NB4 (cell line): ENCODE data around the gene HRAS.

Source experiments
- DNase-seq: peaks from one replicate; pipeline ENCODE4 v3.0.0; 2010; ENCODE audit warnings: low read depth
- H3K4me3 ChIP-seq: one replicate; pipeline ENCODE4 v1.5.1; 2011; ENCODE audit warnings: mild to moderate bottlenecking, low read depth, low read length, moderate library complexity
- MYC ChIP-seq: IDR thresholded peaks from 2 replicates; pipeline ENCODE4 v1.6.1; 2011; ENCODE audit warnings: low read depth, low read length
- POLR2A ChIP-seq: IDR thresholded peaks from 2 replicates; pipeline ENCODE4 v1.6.1; 2011; ENCODE audit warnings: mild to moderate bottlenecking; ENCODE audit not compliant: insufficient read length; ENCODE audit errors: extremely low read depth
- TF ChIP-seq, protein P1 (sequence below): IDR thresholded peaks from one replicate; pipeline ENCODE4 v1.5.1; 2012; ENCODE audit warnings: low read depth, low read length
- TF ChIP-seq, protein P2 (sequence below): IDR thresholded peaks from 2 replicates; pipeline ENCODE4 v1.6.1; 2011; ENCODE audit warnings: low read depth, low read length

HRAS gene

GRCh38 chr11:489610-490185, 45.7 kb downstream of the HRAS start:
- no peak overlapping the region for H3K4me3 ChIP-seq
- no peak for TF ChIP-seq POLR2A
- no peak for TF ChIP-seq MYC
- TF ChIP-seq, protein P1, sequence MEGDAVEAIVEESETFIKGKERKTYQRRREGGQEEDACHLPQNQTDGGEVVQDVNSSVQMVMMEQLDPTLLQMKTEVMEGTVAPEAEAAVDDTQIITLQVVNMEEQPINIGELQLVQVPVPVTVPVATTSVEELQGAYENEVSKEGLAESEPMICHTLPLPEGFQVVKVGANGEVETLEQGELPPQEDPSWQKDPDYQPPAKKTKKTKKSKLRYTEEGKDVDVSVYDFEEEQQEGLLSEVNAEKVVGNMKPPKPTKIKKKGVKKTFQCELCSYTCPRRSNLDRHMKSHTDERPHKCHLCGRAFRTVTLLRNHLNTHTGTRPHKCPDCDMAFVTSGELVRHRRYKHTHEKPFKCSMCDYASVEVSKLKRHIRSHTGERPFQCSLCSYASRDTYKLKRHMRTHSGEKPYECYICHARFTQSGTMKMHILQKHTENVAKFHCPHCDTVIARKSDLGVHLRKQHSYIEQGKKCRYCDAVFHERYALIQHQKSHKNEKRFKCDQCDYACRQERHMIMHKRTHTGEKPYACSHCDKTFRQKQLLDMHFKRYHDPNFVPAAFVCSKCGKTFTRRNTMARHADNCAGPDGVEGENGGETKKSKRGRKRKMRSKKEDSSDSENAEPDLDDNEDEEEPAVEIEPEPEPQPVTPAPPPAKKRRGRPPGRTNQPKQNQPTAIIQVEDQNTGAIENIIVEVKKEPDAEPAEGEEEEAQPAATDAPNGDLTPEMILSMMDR = no peak
- TF ChIP-seq, protein P2, sequence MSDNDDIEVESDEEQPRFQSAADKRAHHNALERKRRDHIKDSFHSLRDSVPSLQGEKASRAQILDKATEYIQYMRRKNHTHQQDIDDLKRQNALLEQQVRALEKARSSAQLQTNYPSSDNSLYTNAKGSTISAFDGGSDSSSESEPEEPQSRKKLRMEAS = no peak
- DNase-seq = no peak

DNA sequence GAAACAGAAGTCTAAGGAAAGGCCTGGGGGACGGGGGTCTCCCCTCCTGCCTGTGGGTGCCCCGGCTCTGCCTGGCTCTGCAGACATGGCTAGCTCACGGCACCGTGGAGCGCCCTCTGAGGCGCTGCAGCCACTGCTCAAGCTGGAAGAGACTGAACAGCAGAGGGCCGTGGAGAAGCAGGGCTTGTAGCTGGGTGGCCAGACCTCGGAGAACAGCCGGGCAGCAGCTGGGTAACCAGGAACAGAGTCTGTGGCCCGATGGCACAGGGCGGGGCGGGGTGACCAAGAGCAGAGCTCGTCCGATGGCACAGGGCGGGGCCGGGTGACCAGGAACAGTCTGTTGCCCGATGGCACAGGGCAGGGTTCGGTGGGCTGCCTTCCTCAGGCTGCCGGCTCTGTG, 46.4 kb downstream of the HRAS start:
- H3K4me3 ChIP-seq = no peak overlapping the region
- DNase-seq = no peak
- TF ChIP-seq, protein P1 = no peak
- TF ChIP-seq, protein P2 = no peak
- TF ChIP-seq POLR2A (no peak), MYC (no peak)

DNA sequence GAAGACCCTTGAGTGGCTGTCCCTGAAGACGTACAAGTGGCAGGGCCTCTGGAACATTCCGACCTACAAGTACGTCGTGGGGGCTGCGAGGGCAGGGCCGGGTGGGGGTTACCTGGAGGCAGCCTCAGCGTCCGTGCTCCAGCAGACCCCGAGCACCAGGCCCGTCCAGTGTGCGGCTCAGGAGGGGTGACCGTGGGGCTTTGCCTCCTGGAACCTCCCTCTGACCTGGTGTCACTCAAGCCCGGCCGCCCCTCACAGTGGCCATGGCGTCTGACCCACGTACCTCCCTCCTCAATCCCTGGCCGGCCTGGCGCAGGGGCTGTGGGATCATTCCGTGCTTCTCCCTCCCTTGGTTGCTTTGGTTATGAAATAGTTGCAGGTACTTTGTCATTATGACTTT, 46.8 kb downstream of the HRAS start:
- TF ChIP-seq POLR2A (no peak), MYC (no peak)
- TF ChIP-seq, protein P2 = no peak
- TF ChIP-seq, protein P1 = no peak
- no peak overlapping the region for H3K4me3 ChIP-seq

GRCh38 chr11:488062-488461, 47.3 kb downstream of the HRAS start:
- no peak for DNase-seq
- TF ChIP-seq, protein P1 = no peak
- TF ChIP-seq MYC (no peak), POLR2A (no peak)
- TF ChIP-seq, protein P2 = no peak
- H3K4me3 ChIP-seq = no peak overlapping the region

More for the DNA sequence above, 46.8 kb downstream of the HRAS start:
- no peak for DNase-seq

DNA sequence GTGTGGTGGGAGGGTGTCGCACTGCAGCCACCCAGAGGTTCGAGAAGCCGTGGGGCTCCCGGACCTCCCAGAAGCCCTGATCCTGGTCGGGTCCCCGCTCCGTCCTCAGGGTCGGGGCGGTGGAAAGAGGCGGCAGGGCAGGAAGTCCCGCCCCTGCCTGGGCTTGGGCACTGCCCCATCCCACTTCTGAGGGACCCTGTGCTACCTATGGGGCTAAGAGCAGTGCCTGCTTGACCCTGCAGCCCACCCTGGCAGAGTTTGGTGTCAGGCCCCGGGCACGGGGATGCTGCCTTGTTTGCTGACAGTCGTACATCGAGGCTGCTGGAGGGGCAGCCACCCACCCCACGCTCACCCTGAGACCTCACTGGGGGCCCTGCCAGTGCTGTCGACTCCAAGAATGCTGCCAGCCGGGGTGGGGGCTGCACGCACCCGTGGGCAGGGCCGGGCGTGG, 47.8 kb downstream of the HRAS start:
- no peak for TF ChIP-seq POLR2A
- TF ChIP-seq, protein P2 = no peak
- TF ChIP-seq, protein P1 = no peak
- TF ChIP-seq MYC = no peak
- DNase-seq = no peak
- H3K4me3 ChIP-seq = no peak overlapping the region
